K562 (cell line): Measurements from ENCODE around the gene MYH7B. TPM values are rescaled to one million over a fixed set of nuclear protein-coding genes. Genes with fewer than 3 reads are reported as not detected.

Experiments used
- ATAC-seq: fragments of 200-7000 bp; cut with Tn5 transposase; 3 replicates; pipeline ENCODE4 v1.9.1; 2020; ENCODE audit warnings: moderate library complexity
- BruUV-seq: library from RNA; stranded (reverse); fragments of 400-500 nt; replicated peaks from 2 replicates; lab custom pipeline; 2021; lab: Mats Ljungman, UMichigan
- CTCF ChIA-PET: fragments of 300-600 bp; formaldehyde crosslinking; extraction: SDS; loops from one replicate; lab custom pipeline; 2021; ENCODE audit warnings: low intra/inter-chr PET ratio; lab: Yijun Ruan, JAX
- POLR2A ChIA-PET: fragments of 300-600, 350-650 bp; sonication (Branson Sonifier 250); formaldehyde crosslinking; extraction: SDS; loops from one replicate; lab custom pipeline; 2021; ENCODE audit warnings: antibody characterized with exemption, inconsistent platforms; lab: Yijun Ruan, JAX
- DNase-seq, 4 experiments: peaks; one replicate each; pipeline versions ENCODE4 v3.0.0 to v3.0.0-alpha.2; 2011 to 2018; ENCODE audit warnings: low spot score in 3 of 4, mixed read lengths in 3 of 4; ENCODE audit errors: extremely low read depth in 1 of 4
- FAIRE-seq: peaks from 2 replicates; lab custom pipeline; 2011; peaks lifted over from hg19 to GRCh38; lab: Jason Lieb, UNC
- H2AFZ ChIP-seq: 2 replicates; pipeline ENCODE4 v1.6.0; 2011; ENCODE audit warnings: low read depth, low read length, control low read depth, inconsistent platforms
- H3K27ac ChIP-seq: fragments of 200-600 bp; 3 replicates; pipeline ENCODE4 v1.8.0; 2011; ENCODE audit warnings: low read depth, mild to moderate bottlenecking, control low read depth, inconsistent platforms, low read length, moderate library complexity, mixed read lengths; ENCODE audit errors: extremely low read depth
- H3K27me3 ChIP-seq, 2 experiments: fragments of 300-600 bp in 1 of 2; 2 replicates in 1 of 2; 3 replicates in 1 of 2; pipeline versions ENCODE4 v1.6.0 to v1.8.0; 2011; ENCODE audit warnings: inconsistent platforms in 2 of 2, low read length in 2 of 2, mild to moderate bottlenecking in 1 of 2, mixed read lengths in 1 of 2, moderate library complexity in 1 of 2; ENCODE audit not compliant: control insufficient read depth in 2 of 2, insufficient read depth in 2 of 2
- H3K36me3 ChIP-seq: fragments of 300-600 bp; 3 replicates; pipeline ENCODE4 v1.8.0; 2011; ENCODE audit warnings: mild to moderate bottlenecking, low read length, inconsistent platforms; ENCODE audit not compliant: control insufficient read depth, insufficient read depth
- H3K4me1 ChIP-seq, 2 experiments: fragments of 200-600 bp in 1 of 2; replicated peaks in 1 of 2; 2 replicates in 1 of 2; 3 replicates in 1 of 2; pipeline versions ENCODE4 v1.5.1 to v1.8.0; 2011; ENCODE audit warnings: inconsistent platforms in 2 of 2, low read length in 2 of 2, mild to moderate bottlenecking in 1 of 2, mixed read lengths in 1 of 2, moderate library complexity in 1 of 2; ENCODE audit not compliant: control insufficient read depth in 2 of 2, insufficient read depth in 2 of 2
- H3K4me2 ChIP-seq: 2 replicates; pipeline ENCODE4 v1.6.1; 2011; ENCODE audit warnings: low read length, control low read depth, inconsistent platforms, mixed read lengths; ENCODE audit not compliant: insufficient read depth
- H3K4me3 ChIP-seq: fragments of 200-600 bp; sonication (generic), shearing (Covaris generic); 2 replicates; pipeline ENCODE4 v1.5.1; 2016; ENCODE audit warnings: control low read depth, inconsistent platforms
- H3K79me2 ChIP-seq: fragments of 200-600 bp; 3 replicates; pipeline ENCODE4 v1.8.0; 2011; ENCODE audit warnings: low read length, inconsistent platforms; ENCODE audit not compliant: control insufficient read depth, insufficient read depth
- H3K9ac ChIP-seq, 2 experiments: 2 replicates each; pipeline versions ENCODE4 v1.6.0 to v1.6.1; 2011; ENCODE audit warnings: low read depth in 2 of 2, low read length in 2 of 2, control low read depth in 1 of 2, inconsistent platforms in 1 of 2, mild to moderate bottlenecking in 1 of 2, mixed read lengths in 1 of 2; ENCODE audit not compliant: insufficient read depth in 1 of 2
- H3K9me1 ChIP-seq: one replicate; pipeline ENCODE4 v1.6.0; 2011; ENCODE audit warnings: inconsistent platforms, mild to moderate bottlenecking, low read length, moderate library complexity; ENCODE audit not compliant: control insufficient read depth, insufficient read depth
- H3K9me3 ChIP-seq: replicated peaks from 2 replicates; pipeline ENCODE4 v1.5.1; 2011; ENCODE audit warnings: low read depth, low read length, inconsistent platforms; ENCODE audit not compliant: control insufficient read depth, insufficient read depth
- H4K20me1 ChIP-seq: replicated peaks from 2 replicates; pipeline ENCODE4 v1.6.1; 2011; ENCODE audit warnings: low read length, inconsistent platforms, mixed read lengths; ENCODE audit not compliant: control insufficient read depth, insufficient read depth
- HINFP ChIP-seq: fragments of 450-650 bp; conservative IDR thresholded peaks from 2 replicates; pipeline ENCODE4 v1.6.1; 2016; ENCODE audit warnings: missing genetic modification characterization, low read depth, mild to moderate bottlenecking, control low read depth, missing compliant biosample characterization
- PHF8 ChIP-seq: fragments of 200-600 bp; sonication (generic); IDR thresholded peaks from 2 replicates; pipeline ENCODE4 v1.6.1; 2012; ENCODE audit warnings: mixed run types, mild to moderate bottlenecking, inconsistent platforms, low read length, moderate library complexity, borderline replicate concordance
- RBM15 ChIP-seq: fragments of 200-400 bp; formaldehyde crosslinking; IDR thresholded peaks from 2 replicates; pipeline ENCODE4 v1.6.1; 2018; ENCODE audit warnings: mild to moderate bottlenecking, low read length, moderate library complexity; ENCODE audit not compliant: insufficient read depth
- ZMIZ1 ChIP-seq, 2 experiments: fragments of 150-350 bp in 1 of 2; IDR thresholded peaks; 2 replicates each; pipeline ENCODE4 v1.6.1; 2012 to 2016; ENCODE audit warnings: low read depth in 2 of 2, low read length in 2 of 2, mild to moderate bottlenecking in 1 of 2, moderate library complexity in 1 of 2
- WGBS: fragments of 100-300 bp; shearing (Covaris generic); methylation state at CpG from one replicate; pipeline ENCODE4 v1.1.6; 2016; ENCODE audit warnings: low coverage, mixed read lengths; ENCODE audit not compliant: insufficient coverage; ENCODE audit errors: missing lambda C conversion rate; 5-methylcytosine and 5-hydroxymethylcytosine counted together
- in situ Hi-C: fragments of 300-500 bp; cut with MboI; formaldehyde crosslinking; loops from 4 replicates; pipeline ENCODE4 v1.15.0; 2018; ENCODE audit warnings: inconsistent platforms, mixed read lengths
- intact Hi-C: fragments of 100-400 bp; cut with micrococcal nuclease; formaldehyde crosslinking; loops from 2 replicates; pipeline ENCODE4 v1.14.2; 2022
- polyA plus RNA-seq, 8 experiments: library from polyadenylated mRNA; depleted of rRNA in 4 of 8; stranded (reverse) in 5 of 8; unstranded in 3 of 8; fragments of >200 nt; fragmentation: Nextera tagmentation in 2 of 8; fragmentation: Illumina TruSeq in 1 of 8; extraction: Ambion mirVana in 2 of 8; extraction: Trizol in 1 of 8; gene quantifications; 2 replicates each; pipeline versions ENCODE4 v1.2.1 to v1.2.3, GENCODE V29; 2011 to 2014; ENCODE audit warnings: inconsistent platforms in 1 of 8, missing spikeins in 1 of 8
- total RNA-seq, 7 experiments: library from RNA; depleted of rRNA in 6 of 7; stranded (reverse); fragments of >200 nt in 6 of 7; fragmentation: Illumina TruSeq in 2 of 7; extraction: Trizol in 2 of 7; gene quantifications; 2 replicates each; pipeline versions ENCODE4 v1.2.1 to v1.2.3, GENCODE V29; 2011 to 2021; ENCODE audit warnings: low replicate concordance in 1 of 7

The MYH7B gene
- total and polyA plus RNA-seq, 9 of the 15 experiments (the other 6 are each of a cell fraction or from before 2014, with no cell fraction given), result 0.07 to 0.34 (median 0.13) TPM; not detected in 3

GRCh38 chr20:34925341-34925740 is 30.3 kb upstream of the MYH7B start:
- H3K9ac ChIP-seq, result no peak overlapping the region
- ChIA-PET POLR2A (interaction anchor here (0.7 to 1.1 kb wide), 3 partner anchors 10 to 93 kb away, joined by 3 read pairs; no protein-coding TSS in a partner anchor), CTCF (no interaction called here)
- no peak overlapping the region for H3K4me3 ChIP-seq
- H3K27ac ChIP-seq, result no peak overlapping the region
- H3K36me3 ChIP-seq, result peaks cover 95% of the 10 kb centered on the region
- DNase-seq, result no peak
- no peaks in the 10 kb centered on the region for H4K20me1 ChIP-seq
- FAIRE-seq, result no peak
- WGBS, result 88% methylated on average over 3 of the region's 3 CpGs
- H3K9me1 ChIP-seq, result no peaks in the 10 kb centered on the region
- no peaks in the 10 kb centered on the region for H3K79me2 ChIP-seq
- TF ChIP-seq PHF8 (no peak), RBM15 (no peak), ZMIZ1 (IDR thresholded peaks at IDR 0.05; ENCODE audit: low read depth in 2 of 2, low read length in 2 of 2) (no peak), HINFP (tag) (no peak)
- H3K4me2 ChIP-seq, result no peak overlapping the region
- intact Hi-C loops (no loop called here), in situ Hi-C loops (no loop called here)
- no peak for ATAC-seq
- H3K4me1 ChIP-seq, result no peaks in the 10 kb centered on the region; a peak in 1 of 5 replicates
- no peaks in the 10 kb centered on the region for H3K27me3 ChIP-seq
- no peak overlapping the region for H2AFZ ChIP-seq
- peaks cover 7% of the 10 kb centered on the region for H3K9me3 ChIP-seq
- no TSS peak for BruUV-seq
